ENCODE results near the gene F5.

The F5 gene

GRCh38 chr1:169527451-169528214 lies 58.6 kb downstream of the F5 start:
- H3K27me3 ChIP-seq (ENCODE audit: control insufficient read depth in 2 of 2, insufficient read depth in 2 of 2, low read length in 2 of 2), result no peaks in the 10 kb centered on the region
- H3K27ac ChIP-seq (ENCODE audit: low read depth in 2 of 2, low read length in 2 of 2), result peak overlapping the region; percentile 69 to 82
- peak overlapping the region in 1 of 2 donors; percentile 33 for H3K4me3 ChIP-seq (ENCODE audit: low read length in 2 of 2)
- H3K9me3 ChIP-seq (ENCODE audit: control insufficient read depth in 2 of 2, low read length in 2 of 2), result no peaks in the 10 kb centered on the region
- peaks cover 7 to 16% of the 10 kb centered on the region in 2 donors for H3K4me1 ChIP-seq (ENCODE audit: control insufficient read depth in 2 of 2, insufficient read depth in 2 of 2, low read length in 2 of 2)
- peak overlapping the region in 1 of 2 donors; percentile 3 for H3K9ac ChIP-seq (ENCODE audit: low read depth in 1 of 2, low read length in 2 of 2)
- H3K36me3 ChIP-seq (ENCODE audit: control insufficient read depth in 2 of 2, insufficient read depth in 2 of 2, low read length in 2 of 2), result no peaks in the 10 kb centered on the region

- Histone ChIP-seq H3K4me1 (ENCODE audit: control insufficient read depth in 2 of 2, insufficient read depth in 2 of 2, low read length in 2 of 2) (peaks cover 7 to 16% of the 10 kb centered on the region in 2 donors), H3K9ac (ENCODE audit: low read depth in 1 of 2, low read length in 2 of 2) (no peak overlapping the region), H3K9me3 (ENCODE audit: control insufficient read depth in 2 of 2, low read length in 2 of 2) (no peaks in the 10 kb centered on the region), H3K27me3 (ENCODE audit: control insufficient read depth in 2 of 2, insufficient read depth in 2 of 2, low read length in 2 of 2) (no peaks in the 10 kb centered on the region), H3K36me3 (ENCODE audit: control insufficient read depth in 2 of 2, insufficient read depth in 2 of 2, low read length in 2 of 2) (no peaks in the 10 kb centered on the region), H3K27ac (ENCODE audit: low read depth in 2 of 2, low read length in 2 of 2) (no peak overlapping the region), H3K4me3 (ENCODE audit: low read length in 2 of 2) (no peak overlapping the region)
Measured at GRCh38 chr1:169527001-169527400, 59.3 kb downstream of the F5 start.

DNA sequence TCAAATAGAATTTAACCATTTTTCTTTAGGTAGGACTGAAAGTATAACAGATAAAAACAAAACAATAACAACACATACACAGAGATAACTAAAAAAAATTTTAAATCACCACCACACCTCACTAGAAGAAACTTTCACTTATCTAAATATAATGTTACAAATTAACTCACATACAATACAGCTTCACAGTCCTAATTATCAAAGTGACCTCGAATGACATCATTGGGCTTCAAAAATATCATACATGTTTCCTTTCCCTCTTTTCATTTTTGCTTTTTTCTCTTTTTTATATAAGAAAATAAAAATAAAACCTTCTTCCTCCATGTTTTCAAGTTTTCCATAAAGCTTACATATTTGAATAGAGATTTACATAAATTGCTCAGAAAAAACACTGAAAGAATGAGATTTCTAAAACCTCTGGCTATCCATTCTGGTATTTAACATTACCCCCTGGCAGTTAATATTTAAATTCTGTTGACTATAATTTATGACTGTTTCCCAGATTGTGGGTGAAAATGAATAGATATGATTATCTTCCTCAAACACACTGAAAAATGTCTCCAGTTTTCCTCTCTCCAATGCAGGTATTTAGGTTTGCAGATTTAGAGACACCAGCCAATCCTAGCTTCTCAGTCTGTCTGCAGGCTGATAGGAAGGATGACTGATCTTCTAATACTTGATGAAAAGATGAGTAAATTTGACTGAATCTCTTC lies 60.0 kb downstream of the F5 start:
- H3K9ac ChIP-seq (ENCODE audit: low read depth in 1 of 2, low read length in 2 of 2), result no peak overlapping the region
- no peaks in the 10 kb centered on the region for H3K9me3 ChIP-seq (ENCODE audit: control insufficient read depth in 2 of 2, low read length in 2 of 2)
- no peaks in the 10 kb centered on the region for H3K27me3 ChIP-seq (ENCODE audit: control insufficient read depth in 2 of 2, insufficient read depth in 2 of 2, low read length in 2 of 2)
- H3K4me1 ChIP-seq (ENCODE audit: control insufficient read depth in 2 of 2, insufficient read depth in 2 of 2, low read length in 2 of 2), result peaks cover 7 to 16% of the 10 kb centered on the region in 2 donors
- no peaks in the 10 kb centered on the region for H3K36me3 ChIP-seq (ENCODE audit: control insufficient read depth in 2 of 2, insufficient read depth in 2 of 2, low read length in 2 of 2)
- no peak overlapping the region for H3K4me3 ChIP-seq (ENCODE audit: low read length in 2 of 2)
- no peak overlapping the region for H3K27ac ChIP-seq (ENCODE audit: low read depth in 2 of 2, low read length in 2 of 2)

- no peak overlapping the region for H3K27ac ChIP-seq (ENCODE audit: low read depth in 2 of 2, low read length in 2 of 2)
- no peak overlapping the region for H3K9ac ChIP-seq (ENCODE audit: low read depth in 1 of 2, low read length in 2 of 2)
- H3K4me3 ChIP-seq (ENCODE audit: low read length in 2 of 2), result no peak overlapping the region
- H3K36me3 ChIP-seq (ENCODE audit: control insufficient read depth in 2 of 2, insufficient read depth in 2 of 2, low read length in 2 of 2), result no peaks in the 10 kb centered on the region
- H3K27me3 ChIP-seq (ENCODE audit: control insufficient read depth in 2 of 2, insufficient read depth in 2 of 2, low read length in 2 of 2), result no peaks in the 10 kb centered on the region
- H3K4me1 ChIP-seq (ENCODE audit: control insufficient read depth in 2 of 2, insufficient read depth in 2 of 2, low read length in 2 of 2), result peaks cover 7 to 20% of the 10 kb centered on the region in 2 donors
- no peaks in the 10 kb centered on the region for H3K9me3 ChIP-seq (ENCODE audit: control insufficient read depth in 2 of 2, low read length in 2 of 2)
Measured at GRCh38 chr1:169525391-169525790, 60.9 kb downstream of the F5 start.

GRCh38 chr1:169523904-169524303 lies 62.4 kb downstream of the F5 start:
- H3K9me3 ChIP-seq (ENCODE audit: control insufficient read depth in 2 of 2, low read length in 2 of 2), result no peaks in the 10 kb centered on the region
- no peaks in the 10 kb centered on the region for H3K27me3 ChIP-seq (ENCODE audit: control insufficient read depth in 2 of 2, insufficient read depth in 2 of 2, low read length in 2 of 2)
- no peak overlapping the region for H3K4me3 ChIP-seq (ENCODE audit: low read length in 2 of 2)
- no peak overlapping the region for H3K9ac ChIP-seq (ENCODE audit: low read depth in 1 of 2, low read length in 2 of 2)
- H3K4me1 ChIP-seq (ENCODE audit: control insufficient read depth in 2 of 2, insufficient read depth in 2 of 2, low read length in 2 of 2), result peaks cover 4 to 20% of the 10 kb centered on the region in 2 donors
- H3K27ac ChIP-seq (ENCODE audit: low read depth in 2 of 2, low read length in 2 of 2), result no peak overlapping the region
- no peaks in the 10 kb centered on the region for H3K36me3 ChIP-seq (ENCODE audit: control insufficient read depth in 2 of 2, insufficient read depth in 2 of 2, low read length in 2 of 2)

DNA sequence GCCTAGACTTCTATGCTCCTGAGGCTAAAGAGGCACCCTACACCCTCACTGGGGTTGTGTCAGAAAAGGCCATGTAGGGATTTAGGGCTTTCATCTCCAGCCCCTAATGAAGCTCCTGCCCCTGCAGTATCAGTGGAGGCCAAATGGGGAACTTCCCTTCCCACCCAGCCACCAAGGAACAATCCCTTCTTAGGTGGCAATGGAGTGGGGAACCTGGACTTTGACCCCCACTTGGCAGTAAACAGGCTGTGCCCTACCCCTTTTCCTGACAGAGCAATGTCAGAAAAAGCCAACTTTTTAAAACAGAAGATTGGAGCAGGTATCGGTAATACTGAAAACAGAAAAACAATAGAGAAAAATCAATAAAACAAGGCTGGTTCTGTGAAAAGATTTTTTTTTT lies 65.1 kb downstream of the F5 start:
- peaks cover 0 to 10% of the 10 kb centered on the region in 2 donors for H3K4me1 ChIP-seq (ENCODE audit: control insufficient read depth in 2 of 2, insufficient read depth in 2 of 2, low read length in 2 of 2)
- H3K27me3 ChIP-seq (ENCODE audit: control insufficient read depth in 2 of 2, insufficient read depth in 2 of 2, low read length in 2 of 2), result no peaks in the 10 kb centered on the region
- H3K9ac ChIP-seq (ENCODE audit: low read depth in 1 of 2, low read length in 2 of 2), result no peak overlapping the region
- no peaks in the 10 kb centered on the region for H3K9me3 ChIP-seq (ENCODE audit: control insufficient read depth in 2 of 2, low read length in 2 of 2)
- H3K4me3 ChIP-seq (ENCODE audit: low read length in 2 of 2), result no peak overlapping the region
- H3K27ac ChIP-seq (ENCODE audit: low read depth in 2 of 2, low read length in 2 of 2), result no peak overlapping the region
- H3K36me3 ChIP-seq (ENCODE audit: control insufficient read depth in 2 of 2, insufficient read depth in 2 of 2, low read length in 2 of 2), result no peaks in the 10 kb centered on the region

DNA sequence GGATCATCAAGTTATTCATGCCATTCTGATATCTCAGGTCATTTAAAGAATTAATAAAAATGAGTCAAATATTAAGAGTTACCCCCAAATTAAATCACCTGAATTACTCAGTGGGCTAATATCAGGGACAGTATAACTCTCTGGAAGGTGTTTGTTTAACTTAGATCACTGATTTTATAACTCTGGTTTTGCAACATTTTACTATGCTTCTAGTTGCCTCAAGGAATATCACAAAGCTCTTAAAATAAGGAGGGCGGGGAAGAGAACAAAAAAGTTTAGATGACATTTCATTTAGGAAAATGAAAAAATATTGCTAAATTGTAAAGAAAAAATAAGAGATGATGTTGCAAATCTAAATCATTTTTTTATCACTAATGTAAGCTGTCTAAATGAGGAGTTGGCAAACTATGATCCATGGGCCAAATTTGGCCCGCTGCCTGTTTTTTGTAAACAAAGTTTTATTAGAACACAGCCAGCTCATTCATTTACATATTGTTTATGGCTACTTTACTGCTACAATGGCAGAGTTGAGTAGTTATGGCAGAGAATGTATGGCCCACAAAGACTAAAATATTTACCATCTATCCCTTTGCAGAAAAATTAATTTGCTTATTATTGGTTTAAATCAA lies 68.6 kb downstream of the F5 start:
- Histone ChIP-seq H3K27me3 (ENCODE audit: control insufficient read depth in 2 of 2, insufficient read depth in 2 of 2, low read length in 2 of 2) (no peaks in the 10 kb centered on the region), H3K27ac (ENCODE audit: low read depth in 2 of 2, low read length in 2 of 2) (no peak overlapping the region), H3K36me3 (ENCODE audit: control insufficient read depth in 2 of 2, insufficient read depth in 2 of 2, low read length in 2 of 2) (no peaks in the 10 kb centered on the region), H3K9me3 (ENCODE audit: control insufficient read depth in 2 of 2, low read length in 2 of 2) (no peaks in the 10 kb centered on the region), H3K4me3 (ENCODE audit: low read length in 2 of 2) (no peak overlapping the region), H3K9ac (ENCODE audit: low read depth in 1 of 2, low read length in 2 of 2) (no peak overlapping the region), H3K4me1 (ENCODE audit: control insufficient read depth in 2 of 2, insufficient read depth in 2 of 2, low read length in 2 of 2) (peaks cover 0 to 15% of the 10 kb centered on the region in 2 donors)

- Histone ChIP-seq H3K36me3 (ENCODE audit: control insufficient read depth in 2 of 2, insufficient read depth in 2 of 2, low read length in 2 of 2) (no peaks in the 10 kb centered on the region), H3K27ac (ENCODE audit: low read depth in 2 of 2, low read length in 2 of 2) (no peak overlapping the region), H3K4me3 (ENCODE audit: low read length in 2 of 2) (no peak overlapping the region), H3K9ac (ENCODE audit: low read depth in 1 of 2, low read length in 2 of 2) (no peak overlapping the region), H3K27me3 (ENCODE audit: control insufficient read depth in 2 of 2, insufficient read depth in 2 of 2, low read length in 2 of 2) (no peaks in the 10 kb centered on the region), H3K4me1 (ENCODE audit: control insufficient read depth in 2 of 2, insufficient read depth in 2 of 2, low read length in 2 of 2) (peaks cover 0 to 10% of the 10 kb centered on the region in 2 donors), H3K9me3 (ENCODE audit: control insufficient read depth in 2 of 2, low read length in 2 of 2) (no peaks in the 10 kb centered on the region)
Measured at GRCh38 chr1:169515641-169516040, 70.6 kb downstream of the F5 start.

GRCh38 chr1:169514566-169515270 lies 71.6 kb downstream of the F5 start:
- Histone ChIP-seq H3K4me1 (ENCODE audit: control insufficient read depth in 2 of 2, insufficient read depth in 2 of 2, low read length in 2 of 2) (peaks cover 0 to 10% of the 10 kb centered on the region in 2 donors), H3K9me3 (ENCODE audit: control insufficient read depth in 2 of 2, low read length in 2 of 2) (no peaks in the 10 kb centered on the region), H3K27me3 (ENCODE audit: control insufficient read depth in 2 of 2, insufficient read depth in 2 of 2, low read length in 2 of 2) (no peaks in the 10 kb centered on the region), H3K36me3 (ENCODE audit: control insufficient read depth in 2 of 2, insufficient read depth in 2 of 2, low read length in 2 of 2) (no peaks in the 10 kb centered on the region), H3K27ac (ENCODE audit: low read depth in 2 of 2, low read length in 2 of 2) (no peak overlapping the region), H3K9ac (ENCODE audit: low read depth in 1 of 2, low read length in 2 of 2) (no peak overlapping the region), H3K4me3 (ENCODE audit: low read length in 2 of 2) (no peak overlapping the region)
